Esophagus squamous epithelium (tissue), 5 donors: ENCODE measurements around the gene CATSPERD. TPM values are rescaled to one million over a fixed set of nuclear protein-coding genes. Genes with fewer than 3 reads are reported as not detected.
A peak's percentile ranks its signal among the peaks of the same experiment; 100 is the strongest.
"Not testable (repeated sequence)": the region's sequence is repeated elsewhere in the genome, so short reads cannot be mapped to it uniquely, and the experiment has no call there.

Source experiments
- DNase-seq: peaks from one replicate; lab custom pipeline; 2025; lab: John Stamatoyannopoulos, UW
- H3K27ac ChIP-seq, 4 donors: fragments of 200-600 bp; sonication (generic); one replicate each; pipeline ENCODE4 v1.5.1; 2016 to 2019; ENCODE audit warnings: mild to moderate bottlenecking in 1 of 4
- H3K27me3 ChIP-seq, 4 donors: fragments of 200-600 bp; sonication (generic); 1 replicate in 3 of 4; 2 replicates in 1 of 4; pipeline versions ENCODE4 v1.5.1 to v1.6.0; 2017 to 2021; ENCODE audit warnings: antibody characterized with exemption in 1 of 4
- H3K36me3 ChIP-seq, 3 donors: fragments of 200-600 bp; sonication (generic); one replicate each; pipeline ENCODE4 v1.5.1; 2016 to 2019
- H3K4me1 ChIP-seq, 3 donors: fragments of 200-600 bp; sonication (generic); one replicate each; pipeline ENCODE4 v1.5.1; 2017 to 2019
- H3K4me3 ChIP-seq, 4 donors: fragments of 200-600 bp; sonication (generic); 1 replicate in 3 of 4; 2 replicates in 1 of 4; pipeline ENCODE4 v1.5.1; 2016 to 2019; ENCODE audit warnings: mild to moderate bottlenecking in 2 of 4, moderate library complexity in 1 of 4
- H3K9me3 ChIP-seq, 3 donors: fragments of 200-600 bp; sonication (generic); one replicate each; pipeline ENCODE4 v1.5.1; 2016 to 2019
- CTCF ChIP-seq, 6 experiments: fragments of 450-650 bp in 4 of 6; fragments of 200-600 bp in 2 of 6; sonication (generic) in 2 of 6; IDR thresholded peaks; one replicate each; pipeline ENCODE4 v1.5.1; 2016 to 2019; ENCODE audit warnings: antibody characterized with exemption in 6 of 6, mild to moderate bottlenecking in 4 of 6, moderate library complexity in 4 of 6
- POLR2A ChIP-seq, 4 donors: fragments of 450-650 bp; IDR thresholded peaks; one replicate each; pipeline ENCODE4 v1.6.1; 2017; ENCODE audit warnings: antibody characterized with exemption in 4 of 4, mild to moderate bottlenecking in 4 of 4, moderate library complexity in 3 of 4
- WGBS, 2 donors: methylation state at CpG; one replicate each; pipeline ENCODE4 v1.1.5; 2018; 5-methylcytosine and 5-hydroxymethylcytosine counted together
- intact Hi-C: fragments of 100-400 bp; cut with DNase I; formaldehyde crosslinking; loops from one replicate; pipeline ENCODE4 v1.15.0; 2022
- total RNA-seq, 4 donors: library from RNA; depleted of rRNA; stranded (reverse); fragments of >200 nt; gene quantifications; one replicate each; pipeline ENCODE4 v1.1.0, GENCODE V29; 2016
- donor health status: DM: yes; HTN: yes; CAD: no.

CATSPERD gene
- total RNA-seq, 4 donors from 2014 or later: 0.19 TPM; not detected in 3

- Histone ChIP-seq H3K9me3 (no peaks in the 10 kb centered on the region), H3K4me1 (peaks cover 16 to 45% (median 16%) of the 10 kb centered on the region in 3 donors), H3K4me3 (no peak overlapping the region), H3K27ac (no peak overlapping the region), H3K27me3 (no peaks in the 10 kb centered on the region), H3K36me3 (peaks cover 7 to 32% (median 17%) of the 10 kb centered on the region in 3 donors)
- no peak for DNase-seq
- no peak for TF ChIP-seq POLR2A (IDR thresholded peaks at IDR 0.05)
- WGBS, 2 donors: 80% methylated on average over 4 to 6 of the region's 8 CpGs
- intact Hi-C loops: no loop called here
These were observed 3.1 kb upstream of the CATSPERD start for GRCh38 chr19:5717215-5717935.

GRCh38 chr19:5718037-5718578 lies 2.3 kb upstream of the CATSPERD start:
- Histone ChIP-seq H3K27me3 (no peaks in the 10 kb centered on the region), H3K4me1 (peaks cover 16 to 45% (median 16%) of the 10 kb centered on the region in 3 donors), H3K9me3 (no peaks in the 10 kb centered on the region), H3K27ac (peak overlapping the region in 3 of 4 donors; percentile 92 to 95 (median 94)), H3K36me3 (peaks cover 0 to 25% (median 9%) of the 10 kb centered on the region in 3 donors), H3K4me3 (peak overlapping the region in 1 of 4 donors; percentile 85)
- intact Hi-C loops: loop anchor here (2.0 kb wide), 1 partner anchor 27 kb away; the partner anchor contains the start of gene RPL36
- TF ChIP-seq CTCF (IDR thresholded peaks at IDR 0.05) (no peak), POLR2A (IDR thresholded peaks at IDR 0.05) (no peak)
- 37 to 55% methylated on average over 8 to 14 of the region's 14 CpGs for WGBS, 2 donors
- DNase-seq: no peak

- no peak for DNase-seq
- Histone ChIP-seq H3K36me3 (peaks cover 0 to 18% (median 3%) of the 10 kb centered on the region in 3 donors), H3K4me1 (peaks cover 16 to 45% (median 16%) of the 10 kb centered on the region in 3 donors), H3K9me3 (no peaks in the 10 kb centered on the region), H3K4me3 (peak overlapping the region; percentile 85 to 97 (median 92)), H3K27ac (peak overlapping the region; percentile 40 to 95 (median 93)), H3K27me3 (no peaks in the 10 kb centered on the region)
- 15 to 22% methylated on average over 11 of the region's 11 CpGs for WGBS, 2 donors
- TF ChIP-seq CTCF (IDR thresholded peaks at IDR 0.05) (no peak), POLR2A (IDR thresholded peaks at IDR 0.05) (no peak)
- intact Hi-C loops: loop anchor here (2.0 kb wide), 1 partner anchor 28 kb away; the partner anchor contains the start of gene RPL36
These were observed 1.7 kb upstream of the CATSPERD start for GRCh38 chr19:5718579-5719273.

- Histone ChIP-seq H3K27me3 (no peaks in the 10 kb centered on the region), H3K9me3 (no peaks in the 10 kb centered on the region), H3K4me1 (peaks cover 16 to 45% (median 16%) of the 10 kb centered on the region in 3 donors), H3K27ac (peak overlapping the region; percentile 91 to 95 (median 93)), H3K4me3 (peak overlapping the region; percentile 85 to 97 (median 92)), H3K36me3 (peaks cover 0 to 12% (median 0%) of the 10 kb centered on the region in 3 donors)
- TF ChIP-seq POLR2A (IDR thresholded peaks at IDR 0.05) (no peak), CTCF (IDR thresholded peaks at IDR 0.05) (no peak)
- no peak for DNase-seq
- WGBS, 2 donors: 1% methylated on average over 14 to 16 of the region's 58 CpGs
- intact Hi-C loops: loop anchor here (2.0 kb wide), 1 partner anchor 29 kb away; the partner anchor contains the start of gene RPL36
These were observed 1.0 kb upstream of the CATSPERD start for GRCh38 chr19:5719274-5719960.

GRCh38 chr19:5727453-5728050 lies 7.1 kb downstream of the CATSPERD start:
- no peaks in the 10 kb centered on the region for H3K27me3 ChIP-seq
- peaks cover 0 to 11% (median 0%) of the 10 kb centered on the region in 3 donors for H3K9me3 ChIP-seq
- intact Hi-C loops: no loop called here
- no peak for DNase-seq
- no peaks in the 10 kb centered on the region for H3K4me1 ChIP-seq
- H3K27ac ChIP-seq: no peak overlapping the region
- no peak overlapping the region for H3K4me3 ChIP-seq
- TF ChIP-seq CTCF (IDR thresholded peaks at IDR 0.05) (no peak), POLR2A (IDR thresholded peaks at IDR 0.05) (no peak)
- 79 to 96% methylated on average over 2 to 4 of the region's 4 CpGs for WGBS, 2 donors
- H3K36me3 ChIP-seq: no peaks in the 10 kb centered on the region

- H3K4me1 ChIP-seq, H3K4me3 ChIP-seq, H3K27ac ChIP-seq, intact Hi-C loops, DNase-seq, H3K27me3 ChIP-seq, H3K36me3 ChIP-seq: not testable (repeated sequence)
- WGBS, 2 donors: 82 to 84% methylated on average over 2 of the region's 2 CpGs
- peaks cover 0 to 11% (median 0%) of the 10 kb centered on the region in 3 donors for H3K9me3 ChIP-seq
These were observed 12.7 kb downstream of the CATSPERD start for GRCh38 chr19:5733172-5733571.
